Brain microvascular endothelial cell (primary cell): ENCODE data around the gene CDC25C.

Source experiments
- DNase-seq: peaks from one replicate; pipeline ENCODE4 v3.0.0-alpha.2; 2020
- H3K27ac ChIP-seq: fragments of 250-450 bp; sonication (Bioruptor Pico); 2 replicates; pipeline ENCODE4 v1.5.1; 2020; ENCODE audit warnings: mild to moderate bottlenecking, moderate library complexity
- H3K27me3 ChIP-seq: fragments of 250-450 bp; sonication (Bioruptor Pico); replicated peaks from 2 replicates; pipeline ENCODE4 v1.5.1; 2020; ENCODE audit warnings: mild to moderate bottlenecking
- H3K36me3 ChIP-seq: fragments of 250-450 bp; sonication (Bioruptor Pico); replicated peaks from 2 replicates; pipeline ENCODE4 v1.5.1; 2020; ENCODE audit warnings: mild to moderate bottlenecking
- H3K4me3 ChIP-seq: 2 replicates; pipeline ENCODE4 v1.5.1; 2011; ENCODE audit warnings: low read depth, mild to moderate bottlenecking, control low read depth, low read length, moderate library complexity
- in situ Hi-C: cut with HindIII; loops from 2 replicates; pipeline ENCODE4 v1.10.0; 2017; ENCODE audit warnings: low sequenced_read_pairs, low pct_ligation_motif_present
- TF ChIP-seq, protein P1 (sequence below): IDR thresholded peaks from 2 replicates; pipeline ENCODE4 v1.5.1; 2011; ENCODE audit warnings: low read depth, mild to moderate bottlenecking, moderate library complexity, low read length, control low read depth, inconsistent platforms; ENCODE audit errors: missing control alignments

Gene CDC25C

DNA sequence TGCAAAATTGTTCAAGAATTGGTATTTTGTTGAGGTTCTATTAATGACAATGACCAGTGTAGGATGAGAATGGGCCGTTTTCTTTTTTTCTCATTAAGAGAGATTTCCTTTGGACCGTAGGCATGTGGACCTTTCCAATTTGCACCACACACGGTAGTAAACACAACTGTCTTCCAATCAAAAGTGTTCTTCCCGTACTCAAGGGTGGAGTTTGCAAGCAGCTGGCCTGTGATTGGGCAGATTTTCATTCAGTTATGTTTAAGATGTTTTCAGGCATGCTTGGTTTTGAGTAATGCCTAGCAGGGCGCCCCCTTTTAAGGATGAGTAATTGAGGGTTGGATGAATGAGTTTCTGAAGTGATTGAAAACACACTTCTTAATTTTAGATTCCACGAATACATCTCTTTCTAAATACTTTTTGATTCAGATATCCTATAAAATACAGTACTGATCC, 23.3 kb upstream of the CDC25C start:
- in situ Hi-C loops, result no loop called here
- H3K36me3 ChIP-seq, result peaks cover 3% of the 10 kb centered on the region
- TF ChIP-seq, protein P1, sequence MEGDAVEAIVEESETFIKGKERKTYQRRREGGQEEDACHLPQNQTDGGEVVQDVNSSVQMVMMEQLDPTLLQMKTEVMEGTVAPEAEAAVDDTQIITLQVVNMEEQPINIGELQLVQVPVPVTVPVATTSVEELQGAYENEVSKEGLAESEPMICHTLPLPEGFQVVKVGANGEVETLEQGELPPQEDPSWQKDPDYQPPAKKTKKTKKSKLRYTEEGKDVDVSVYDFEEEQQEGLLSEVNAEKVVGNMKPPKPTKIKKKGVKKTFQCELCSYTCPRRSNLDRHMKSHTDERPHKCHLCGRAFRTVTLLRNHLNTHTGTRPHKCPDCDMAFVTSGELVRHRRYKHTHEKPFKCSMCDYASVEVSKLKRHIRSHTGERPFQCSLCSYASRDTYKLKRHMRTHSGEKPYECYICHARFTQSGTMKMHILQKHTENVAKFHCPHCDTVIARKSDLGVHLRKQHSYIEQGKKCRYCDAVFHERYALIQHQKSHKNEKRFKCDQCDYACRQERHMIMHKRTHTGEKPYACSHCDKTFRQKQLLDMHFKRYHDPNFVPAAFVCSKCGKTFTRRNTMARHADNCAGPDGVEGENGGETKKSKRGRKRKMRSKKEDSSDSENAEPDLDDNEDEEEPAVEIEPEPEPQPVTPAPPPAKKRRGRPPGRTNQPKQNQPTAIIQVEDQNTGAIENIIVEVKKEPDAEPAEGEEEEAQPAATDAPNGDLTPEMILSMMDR, result no peak
- peak overlapping the region; percentile 83 for H3K4me3 ChIP-seq
- no peak overlapping the region for H3K27ac ChIP-seq
- no peaks in the 10 kb centered on the region for H3K27me3 ChIP-seq
- peak; percentile 80 for DNase-seq

DNA sequence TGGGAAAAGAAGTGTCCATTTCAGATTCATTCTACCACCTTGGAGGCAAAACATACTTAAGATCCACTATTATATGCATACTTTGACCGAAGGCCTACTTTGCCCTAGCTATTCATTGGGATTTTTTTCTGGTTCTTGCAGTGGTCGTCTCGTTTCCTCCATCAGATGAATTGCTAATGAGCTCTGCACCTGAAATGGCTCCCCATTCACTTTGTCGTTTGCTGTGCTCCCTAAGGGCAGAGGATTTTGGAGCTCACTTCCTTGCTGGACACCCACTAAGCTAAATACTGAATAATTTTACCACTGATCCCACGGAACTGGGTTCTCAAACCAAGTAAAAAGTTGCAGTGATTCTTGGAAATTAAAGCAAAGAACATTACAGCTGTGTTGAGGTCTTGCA, 22.8 kb upstream of the CDC25C start:
- peak overlapping the region; percentile 83 for H3K4me3 ChIP-seq
- no peaks in the 10 kb centered on the region for H3K27me3 ChIP-seq
- TF ChIP-seq, protein P1, result no peak
- no peak overlapping the region for H3K27ac ChIP-seq
- peaks cover 3% of the 10 kb centered on the region for H3K36me3 ChIP-seq
- no peak for DNase-seq
- in situ Hi-C loops, result no loop called here

DNA sequence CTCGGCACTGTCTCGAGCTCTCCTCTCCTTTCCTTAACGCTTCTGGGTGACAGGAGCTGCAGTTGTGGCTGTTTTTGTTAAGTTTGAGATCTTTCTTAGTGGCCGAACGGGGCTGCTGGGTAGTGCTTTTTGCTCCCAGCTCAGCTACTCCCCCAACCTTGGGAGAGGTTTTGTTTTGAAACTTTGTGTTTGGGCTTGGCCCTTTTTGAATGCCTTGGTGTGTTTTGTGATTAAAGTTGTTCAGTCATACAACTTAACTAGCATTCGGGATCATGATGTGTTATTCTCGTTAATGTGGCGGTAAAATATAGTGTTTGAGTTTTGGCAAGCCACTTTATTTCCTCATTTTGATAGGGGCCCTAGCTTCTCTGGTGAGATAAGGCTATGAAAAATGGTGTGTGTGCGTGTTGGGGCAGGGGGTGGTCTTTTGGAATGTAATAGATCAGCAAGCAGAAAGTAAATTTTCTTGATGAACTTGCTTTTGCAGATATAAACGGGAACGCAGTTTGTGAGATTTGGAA, 22.0 kb upstream of the CDC25C start:
- peak overlapping the region; percentile 84 for H3K27ac ChIP-seq
- DNase-seq, result no peak
- no peaks in the 10 kb centered on the region for H3K27me3 ChIP-seq
- TF ChIP-seq, protein P1, result no peak
- in situ Hi-C loops, result no loop called here
- H3K4me3 ChIP-seq, result peak overlapping the region; percentile 83
- H3K36me3 ChIP-seq, result peaks cover 11% of the 10 kb centered on the region

DNA sequence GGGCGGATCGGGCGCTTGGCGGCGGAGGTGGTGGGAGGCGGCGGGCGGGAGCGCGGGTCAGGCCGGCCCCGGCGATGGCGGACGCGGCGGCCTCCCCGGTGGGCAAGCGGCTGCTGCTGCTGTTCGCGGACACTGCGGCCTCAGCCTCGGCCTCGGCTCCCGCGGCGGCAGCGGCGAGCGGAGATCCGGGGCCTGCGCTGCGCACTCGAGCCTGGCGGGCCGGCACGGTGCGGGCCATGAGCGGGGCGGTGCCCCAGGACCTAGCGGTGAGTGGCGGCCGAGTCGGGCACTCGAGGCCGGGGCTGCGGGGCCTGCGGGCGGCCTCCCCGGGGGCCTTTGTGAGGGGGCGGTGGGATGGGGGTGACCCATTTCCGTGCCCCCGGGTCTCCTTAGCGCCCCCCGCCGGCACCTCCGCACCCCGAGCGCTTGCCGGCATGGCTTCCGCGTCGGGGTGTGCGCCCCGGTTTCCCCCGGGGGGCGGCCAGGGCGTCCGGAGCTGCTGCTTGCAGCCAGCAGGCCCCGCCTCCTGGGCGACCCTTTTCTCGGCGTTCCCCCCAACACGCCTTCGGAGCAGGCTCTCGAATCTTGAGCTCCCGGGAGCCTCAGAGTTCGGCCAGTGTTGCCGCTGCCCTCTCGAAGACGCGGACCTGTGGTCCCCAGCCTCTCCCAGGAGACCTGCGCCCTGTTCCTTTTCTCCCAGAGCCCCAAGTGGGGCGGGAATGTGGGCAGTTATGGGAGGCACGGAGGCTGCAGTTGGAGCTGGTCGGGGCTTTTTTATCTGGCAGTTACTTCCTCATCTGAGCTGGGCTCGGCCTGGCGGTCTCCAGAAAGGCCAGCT, 21.3 kb upstream of the CDC25C start:
- TF ChIP-seq, protein P1, result peak; percentile 15
- H3K27me3 ChIP-seq, result no peaks in the 10 kb centered on the region
- DNase-seq, result peak; percentile 47
- peak overlapping the region; percentile 84 for H3K27ac ChIP-seq
- H3K36me3 ChIP-seq, result peaks cover 17% of the 10 kb centered on the region
- H3K4me3 ChIP-seq, result peak overlapping the region; percentile 83
- in situ Hi-C loops, result no loop called here

DNA sequence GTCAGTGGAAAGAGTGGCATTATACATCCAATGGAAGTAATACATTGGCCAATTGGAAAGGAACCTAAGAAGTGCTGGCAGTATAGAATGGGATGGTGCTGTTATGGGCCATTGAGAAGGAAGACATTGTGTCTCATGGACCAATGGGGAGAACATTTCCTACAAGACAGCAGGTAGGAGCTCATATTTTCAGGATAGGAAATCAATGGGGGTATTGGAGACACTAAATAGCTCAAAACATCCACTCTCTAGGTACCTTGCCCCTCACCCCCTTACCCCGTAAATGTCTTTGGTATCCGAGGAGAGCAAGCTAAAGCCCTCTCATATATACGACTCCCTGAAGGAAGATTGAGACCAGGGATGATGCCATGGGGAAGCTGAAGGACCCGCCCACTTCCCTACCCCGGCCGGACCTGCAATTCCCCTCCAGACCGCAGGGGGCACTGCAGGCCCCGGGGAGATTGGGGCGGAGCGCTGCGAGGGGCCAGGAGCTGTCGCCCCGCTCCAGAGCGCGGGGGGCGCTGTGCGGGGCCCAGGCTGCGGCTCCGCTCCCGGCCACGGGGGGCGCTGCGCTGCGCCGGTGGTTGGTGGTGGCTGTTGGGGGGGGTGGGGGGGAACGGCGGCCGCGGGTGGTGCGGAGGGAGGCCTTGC, 20.6 kb upstream of the CDC25C start, which contains the start of gene KDM3B:
KDM3B (plus strand) TSS at position 615 of the 651 bp plus-strand sequence. CDS start 111 bp downstream, outside the sequence.
- TF ChIP-seq, protein P1, result peak; percentile 93
- Histone ChIP-seq H3K27ac (peak within 1 kb of the TSS; percentile 84), H3K36me3 (peaks cover 25% of the 10 kb centered on the region), H3K4me3 (peak within 1 kb of the TSS; percentile 83), H3K27me3 (no peaks in the 10 kb centered on the region)
- in situ Hi-C loops, result no loop called here
- peak; percentile 69 for DNase-seq
